ENCODE measurements around the gene VEPH1.

DNA sequence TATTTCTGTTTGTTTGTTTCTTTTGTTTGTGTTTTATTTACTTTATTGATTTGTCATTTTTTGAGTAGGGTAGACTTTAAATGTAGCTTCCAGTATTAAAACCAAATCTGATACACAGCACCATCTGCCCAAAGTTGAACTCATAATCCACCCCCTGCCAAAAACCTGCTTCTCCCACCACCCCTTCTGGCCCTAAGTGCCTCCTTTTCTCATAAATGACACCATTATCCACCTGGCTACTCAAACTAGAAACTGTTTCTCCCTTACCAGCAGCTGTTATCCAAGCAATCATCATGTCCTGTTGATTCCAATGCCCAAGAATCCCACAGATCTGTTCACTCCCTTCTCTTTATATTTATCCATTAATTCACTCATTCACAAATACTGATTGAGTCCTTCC lies 88.4 kb downstream of the VEPH1 start:
- TF ChIP-seq, protein P1, sequence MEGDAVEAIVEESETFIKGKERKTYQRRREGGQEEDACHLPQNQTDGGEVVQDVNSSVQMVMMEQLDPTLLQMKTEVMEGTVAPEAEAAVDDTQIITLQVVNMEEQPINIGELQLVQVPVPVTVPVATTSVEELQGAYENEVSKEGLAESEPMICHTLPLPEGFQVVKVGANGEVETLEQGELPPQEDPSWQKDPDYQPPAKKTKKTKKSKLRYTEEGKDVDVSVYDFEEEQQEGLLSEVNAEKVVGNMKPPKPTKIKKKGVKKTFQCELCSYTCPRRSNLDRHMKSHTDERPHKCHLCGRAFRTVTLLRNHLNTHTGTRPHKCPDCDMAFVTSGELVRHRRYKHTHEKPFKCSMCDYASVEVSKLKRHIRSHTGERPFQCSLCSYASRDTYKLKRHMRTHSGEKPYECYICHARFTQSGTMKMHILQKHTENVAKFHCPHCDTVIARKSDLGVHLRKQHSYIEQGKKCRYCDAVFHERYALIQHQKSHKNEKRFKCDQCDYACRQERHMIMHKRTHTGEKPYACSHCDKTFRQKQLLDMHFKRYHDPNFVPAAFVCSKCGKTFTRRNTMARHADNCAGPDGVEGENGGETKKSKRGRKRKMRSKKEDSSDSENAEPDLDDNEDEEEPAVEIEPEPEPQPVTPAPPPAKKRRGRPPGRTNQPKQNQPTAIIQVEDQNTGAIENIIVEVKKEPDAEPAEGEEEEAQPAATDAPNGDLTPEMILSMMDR (conservative IDR thresholded peaks at IDR 0.05 in 1 of 2, IDR thresholded peaks at IDR 0.05 in 1 of 2; ENCODE audit: extremely low read depth in 1 of 2, insufficient read depth in 1 of 2, low read depth in 1 of 2, low read length in 2 of 2), result no peak
- TF ChIP-seq EZH2 (IDR thresholded peaks at IDR 0.05; ENCODE audit: borderline replicate concordance, low read length), result no peak
